IMR-90 (cell line): ENCODE measurements around the gene EPGN. TPM values are rescaled to one million over a fixed set of nuclear protein-coding genes. Genes with fewer than 3 reads are reported as not detected.

ENCODE experiments used
- ATAC-seq: fragments of 200-7000 bp; cut with Tn5 transposase; 2 replicates; pipeline ENCODE4 v1.9.1; 2020; ENCODE audit warnings: low read depth, mild to moderate bottlenecking, moderate library complexity
- BruUV-seq: library from RNA; stranded (reverse); fragments of 400-500 nt; replicated peaks from 2 replicates; lab custom pipeline; 2021; lab: Mats Ljungman, UMichigan
- CTCF ChIA-PET: fragments of 300-600 bp; formaldehyde crosslinking; extraction: SDS; loops from one replicate; lab custom pipeline; 2021; ENCODE audit warnings: antibody characterized with exemption; lab: Yijun Ruan, JAX
- POLR2A ChIA-PET: fragments of 300-600 bp; sonication (Branson Sonifier 250); formaldehyde crosslinking; loops from one replicate; lab custom pipeline; 2022; ENCODE audit warnings: antibody characterized with exemption; ENCODE audit not compliant: unreplicated experiment; lab: Charles Lee
- DNase-seq: peaks from one replicate; pipeline ENCODE4 v3.0.0; 2013
- H2AFZ ChIP-seq: replicated peaks from 2 replicates; pipeline ENCODE3; 2013; ENCODE audit warnings: low read length, mild to moderate bottlenecking; ENCODE audit not compliant: poor library complexity
- H2AK5ac ChIP-seq: 2 replicates; pipeline ENCODE4 v1.6.1; 2013; ENCODE audit warnings: low read depth, low read length, inconsistent platforms
- H2AK9ac ChIP-seq: replicated peaks from 2 replicates; pipeline ENCODE3; 2013; ENCODE audit warnings: mild to moderate bottlenecking, low read depth, low read length, moderate library complexity; ENCODE audit not compliant: poor library complexity
- H2BK120ac ChIP-seq: 2 replicates; pipeline ENCODE4 v1.6.1; 2013; ENCODE audit warnings: low read depth, low read length, inconsistent platforms
- H2BK15ac ChIP-seq: 3 replicates; pipeline ENCODE4 v1.6.1; 2013; ENCODE audit warnings: low read depth, low read length, inconsistent platforms
- H2BK20ac ChIP-seq: 2 replicates; pipeline ENCODE4 v1.6.1; 2013; ENCODE audit warnings: low read depth, mild to moderate bottlenecking, inconsistent platforms, low read length, moderate library complexity
- H2BK5ac ChIP-seq: 2 replicates; pipeline ENCODE4 v1.6.1; 2013; ENCODE audit warnings: mild to moderate bottlenecking, low read depth, low read length, inconsistent platforms; ENCODE audit not compliant: poor library complexity, severe bottlenecking
- H3K14ac ChIP-seq: replicated peaks from 2 replicates; pipeline ENCODE4 v1.6.1; 2013; ENCODE audit warnings: low read depth, low read length, inconsistent platforms
- H3K18ac ChIP-seq: 2 replicates; pipeline ENCODE4 v1.6.1; 2013; ENCODE audit warnings: low read depth, low read length, control low read depth
- H3K23ac ChIP-seq: 2 replicates; pipeline ENCODE4 v1.6.1; 2013; ENCODE audit warnings: low read depth, low read length, inconsistent platforms
- H3K27ac ChIP-seq: 2 replicates; pipeline ENCODE4 v1.5.1; 2013; ENCODE audit warnings: mild to moderate bottlenecking, control low read depth, low read length; ENCODE audit not compliant: insufficient read depth
- H3K27me3 ChIP-seq: 2 replicates; pipeline ENCODE4 v1.6.1; 2013; ENCODE audit warnings: low read length; ENCODE audit not compliant: control insufficient read depth, insufficient read depth
- H3K36me3 ChIP-seq: 2 replicates; pipeline ENCODE4 v1.6.1; 2013; ENCODE audit warnings: low read length, mixed read lengths; ENCODE audit not compliant: control insufficient read depth, insufficient read depth
- H3K4ac ChIP-seq: 2 replicates; pipeline ENCODE4 v1.6.1; 2013; ENCODE audit warnings: low read depth, low read length, inconsistent platforms
- H3K4me1 ChIP-seq: 2 replicates; pipeline ENCODE4 v1.6.1; 2013; ENCODE audit warnings: low read length, mixed read lengths; ENCODE audit not compliant: control insufficient read depth, insufficient read depth
- H3K4me2 ChIP-seq: 2 replicates; pipeline ENCODE4 v1.6.1; 2013; ENCODE audit warnings: low read depth, mild to moderate bottlenecking, control low read depth, low read length, moderate library complexity
- H3K4me3 ChIP-seq: 2 replicates; pipeline ENCODE4 v1.5.1; 2013; ENCODE audit warnings: low read depth, mild to moderate bottlenecking, control low read depth, low read length, moderate library complexity; ENCODE audit not compliant: insufficient read depth
- H3K56ac ChIP-seq: 2 replicates; pipeline ENCODE4 v1.6.1; 2013; ENCODE audit warnings: low read length, inconsistent platforms; ENCODE audit not compliant: insufficient read depth; ENCODE audit errors: extremely low read depth
- H3K79me1 ChIP-seq, 2 experiments: 2 replicates each; pipeline ENCODE4 v1.6.1; 2013; ENCODE audit warnings: low read length in 2 of 2, inconsistent platforms in 1 of 2, low read depth in 1 of 2
- H3K9ac ChIP-seq: 2 replicates; pipeline ENCODE4 v1.6.1; 2013; ENCODE audit warnings: low read depth, low read length, control low read depth
- H3K9me1 ChIP-seq: 2 replicates; pipeline ENCODE4 v1.6.1; 2013; ENCODE audit warnings: low read length, inconsistent platforms; ENCODE audit not compliant: insufficient read depth
- H3K9me3 ChIP-seq: 2 replicates; pipeline ENCODE4 v1.6.1; 2013; ENCODE audit warnings: low read length; ENCODE audit not compliant: control insufficient read depth, insufficient read depth
- H4K20me1 ChIP-seq: 2 replicates; pipeline ENCODE4 v1.6.1; 2013; ENCODE audit warnings: low read length, inconsistent platforms; ENCODE audit not compliant: insufficient read depth
- H4K5ac ChIP-seq: 2 replicates; pipeline ENCODE4 v1.6.1; 2013; ENCODE audit warnings: mild to moderate bottlenecking, low read depth, low read length, control low read depth
- H4K8ac ChIP-seq, 2 experiments: 2 replicates each; pipeline ENCODE4 v1.6.1; 2013; ENCODE audit warnings: low read depth in 2 of 2, low read length in 2 of 2, control low read depth in 1 of 2, inconsistent platforms in 1 of 2
- H4K91ac ChIP-seq: 2 replicates; pipeline ENCODE4 v1.6.1; 2013; ENCODE audit warnings: low read depth, low read length, inconsistent platforms; ENCODE audit not compliant: insufficient read depth
- MAFK ChIP-seq: IDR thresholded peaks from 2 replicates; pipeline ENCODE4 v1.6.1; 2012; ENCODE audit warnings: low read depth, low read length, improper control_type of control experiment
- MAZ ChIP-seq: IDR thresholded peaks from 2 replicates; pipeline ENCODE4 v1.6.1; 2012; ENCODE audit warnings: low read depth, mild to moderate bottlenecking, low read length, improper control_type of control experiment, moderate library complexity, borderline replicate concordance
- MXI1 ChIP-seq: IDR thresholded peaks from 2 replicates; pipeline ENCODE4 v1.6.1; 2012; ENCODE audit warnings: low read depth, mild to moderate bottlenecking, low read length, moderate library complexity, borderline replicate concordance
- WGBS, 2 experiments: methylation state at CpG; one replicate each; pipeline versions ENCODE4 v1.1.5 to v1.1.7; 2013; ENCODE audit warnings: missing lambda C conversion rate in 2 of 2; ENCODE audit not compliant: insufficient read length in 1 of 2; ENCODE audit errors: extremely low coverage in 2 of 2; 5-methylcytosine and 5-hydroxymethylcytosine counted together
- dilution Hi-C: fragments of 300-500 bp; cut with HindIII; formaldehyde crosslinking; loops from one replicate; pipeline ENCODE4 v1.14.3; 2018; ENCODE audit warnings: low sequenced_read_pairs; ENCODE audit not compliant: unreplicated experiment
- in situ Hi-C: fragments of 300-500 bp; cut with MboI; formaldehyde crosslinking; loops from 3 replicates; pipeline ENCODE4 v1.14.3; 2019; ENCODE audit warnings: low sequenced_read_pairs, inconsistent platforms, mixed read lengths
- intact Hi-C: fragments of 100-400 bp; cut with micrococcal nuclease; formaldehyde crosslinking; loops from 2 replicates; pipeline ENCODE4 v1.10.0; 2022
- polyA plus RNA-seq, 3 experiments: library from polyadenylated mRNA; depleted of rRNA; stranded (reverse); fragments of >200 nt; gene quantifications; 2 replicates each; pipeline ENCODE4 v1.2.3, GENCODE V29; 2012; ENCODE audit warnings: low replicate concordance in 1 of 3
- total RNA-seq: library from RNA; depleted of rRNA; stranded (reverse); fragments of >200 nt; gene quantifications from 2 replicates; pipeline ENCODE4 v1.2.3, GENCODE V29; 2012

EPGN gene
- total and polyA plus RNA-seq, 2 of the 4 experiments (the other 2 are of a cell fraction): 0.18 TPM; not detected in 1

DNA sequence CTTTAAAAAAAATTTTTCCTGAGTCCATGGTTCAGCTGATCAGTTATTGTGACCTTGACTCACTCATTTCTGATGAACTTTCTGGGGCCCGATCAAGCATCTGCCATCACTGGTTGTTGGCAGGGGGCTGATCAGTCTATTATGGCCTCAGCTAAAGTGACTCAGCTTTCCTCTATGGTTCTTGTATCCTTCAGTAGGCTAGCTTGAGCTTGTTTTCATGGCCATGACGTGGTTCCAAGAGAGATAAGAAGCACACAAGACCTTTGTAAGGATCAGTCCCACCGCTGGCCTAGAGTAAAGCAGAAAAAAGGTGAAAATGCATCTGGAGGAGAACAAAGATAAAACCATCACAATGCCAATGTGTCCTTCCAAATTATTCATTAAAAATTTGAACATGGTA lies 29.8 kb upstream of the EPGN start:
- intact Hi-C loops: no loop called here
- Histone ChIP-seq H2BK5ac (no peak overlapping the region), H2BK120ac (no peak overlapping the region), H3K9ac (no peak overlapping the region), H2BK20ac (no peak overlapping the region), H3K4me1 (peaks cover 2% of the 10 kb centered on the region; the same call in 1 of the 2 replicates), H2AFZ (no peak overlapping the region), H4K20me1 (no peaks in the 10 kb centered on the region), H3K18ac (no peak overlapping the region), H3K4me2 (no peak overlapping the region), H4K5ac (no peak overlapping the region), H2AK5ac (no peak overlapping the region), H3K9me3 (no peaks in the 10 kb centered on the region), H3K27me3 (no peaks in the 10 kb centered on the region), H3K36me3 (no peaks in the 10 kb centered on the region), H2AK9ac (no peak overlapping the region), H2BK15ac (no peak overlapping the region), H3K9me1 (peaks cover 2% of the 10 kb centered on the region; the same call in 1 of the 2 replicates), H3K4ac (no peak overlapping the region), H3K23ac (no peak overlapping the region), H3K79me1 (no peaks in the 10 kb centered on the region), H3K4me3 (no peak overlapping the region), H3K56ac (no peak overlapping the region), H4K91ac (no peak overlapping the region), H4K8ac (no peak overlapping the region), H3K27ac (no peak overlapping the region), H3K14ac (no peak overlapping the region)
- BruUV-seq: no TSS peak
- WGBS, 2 experiments: 100% methylated on average over 1 of the region's 3 CpGs; no CpG with 5 or more reads in 1 of the 2 experiments
- TF ChIP-seq MXI1 (no peak), MAZ (no peak), MAFK (no peak)
- DNase-seq: no peak
- ATAC-seq: no peak
- in situ Hi-C loops: no loop called here
- dilution Hi-C loops: no loop called here
- POLR2A ChIA-PET: no interaction called here
- CTCF ChIA-PET: no interaction called here
